Fibroblast of lung (primary cell): Measurements from ENCODE around the gene HACD4.
"Not testable (repeated sequence)": the region's sequence is repeated elsewhere in the genome, so short reads cannot be mapped to it uniquely, and the experiment has no call there.

ENCODE experiments used
- EZH2 ChIP-seq: IDR thresholded peaks from 2 replicates; pipeline ENCODE4 v1.5.1; 2012; ENCODE audit warnings: low read length, control low read depth, mild to moderate bottlenecking; ENCODE audit errors: missing control alignments
- TF ChIP-seq, protein P1 (sequence below), 2 donors: IDR thresholded peaks in 1 of 2; conservative IDR thresholded peaks in 1 of 2; 1 replicate in 1 of 2; 2 replicates in 1 of 2; pipeline ENCODE4 v1.5.1; 2011 to 2012; ENCODE audit warnings: low read length in 2 of 2, control low read depth in 1 of 2, inconsistent platforms in 1 of 2, low read depth in 1 of 2, mild to moderate bottlenecking in 1 of 2

DNA sequence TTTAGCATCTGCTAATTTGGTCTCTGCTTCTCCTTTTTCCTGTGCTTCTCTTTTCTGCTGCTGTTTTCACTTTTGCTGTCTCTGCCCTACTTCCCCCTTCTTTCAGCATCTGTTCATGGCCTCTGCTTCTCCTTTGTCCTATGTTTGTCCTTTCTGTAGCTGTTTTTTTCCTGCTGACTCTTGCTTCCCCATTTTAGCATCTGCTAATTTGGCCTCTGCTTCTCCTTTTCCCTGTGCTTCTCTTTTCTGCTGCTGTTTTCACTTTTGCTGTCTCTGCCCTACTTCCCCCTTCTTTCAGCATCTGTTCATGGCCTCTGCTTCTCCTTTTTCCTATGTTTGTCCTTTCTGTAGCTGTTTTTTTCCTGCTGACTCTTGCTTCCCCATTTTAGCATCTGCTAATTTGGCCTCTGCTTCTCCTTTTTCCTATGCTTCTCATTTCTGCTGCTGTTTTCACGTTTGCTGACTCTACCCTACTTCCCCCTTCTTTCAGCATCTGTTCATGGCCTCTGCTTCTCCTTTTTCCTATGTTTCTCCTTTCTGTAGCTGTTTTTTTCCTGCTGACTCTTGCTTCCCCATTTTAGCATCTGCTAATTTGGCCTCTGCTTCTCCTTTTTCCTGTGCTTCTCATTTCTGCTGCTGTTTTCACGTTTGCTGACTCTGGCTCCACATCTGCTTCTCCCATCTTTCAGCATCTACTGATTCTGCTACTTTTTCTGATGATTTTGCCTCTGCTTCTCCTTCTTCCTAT is 57.1 kb downstream of the HACD4 start:
- TF ChIP-seq, protein P1, sequence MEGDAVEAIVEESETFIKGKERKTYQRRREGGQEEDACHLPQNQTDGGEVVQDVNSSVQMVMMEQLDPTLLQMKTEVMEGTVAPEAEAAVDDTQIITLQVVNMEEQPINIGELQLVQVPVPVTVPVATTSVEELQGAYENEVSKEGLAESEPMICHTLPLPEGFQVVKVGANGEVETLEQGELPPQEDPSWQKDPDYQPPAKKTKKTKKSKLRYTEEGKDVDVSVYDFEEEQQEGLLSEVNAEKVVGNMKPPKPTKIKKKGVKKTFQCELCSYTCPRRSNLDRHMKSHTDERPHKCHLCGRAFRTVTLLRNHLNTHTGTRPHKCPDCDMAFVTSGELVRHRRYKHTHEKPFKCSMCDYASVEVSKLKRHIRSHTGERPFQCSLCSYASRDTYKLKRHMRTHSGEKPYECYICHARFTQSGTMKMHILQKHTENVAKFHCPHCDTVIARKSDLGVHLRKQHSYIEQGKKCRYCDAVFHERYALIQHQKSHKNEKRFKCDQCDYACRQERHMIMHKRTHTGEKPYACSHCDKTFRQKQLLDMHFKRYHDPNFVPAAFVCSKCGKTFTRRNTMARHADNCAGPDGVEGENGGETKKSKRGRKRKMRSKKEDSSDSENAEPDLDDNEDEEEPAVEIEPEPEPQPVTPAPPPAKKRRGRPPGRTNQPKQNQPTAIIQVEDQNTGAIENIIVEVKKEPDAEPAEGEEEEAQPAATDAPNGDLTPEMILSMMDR (conservative IDR thresholded peaks at IDR 0.05 in 1 of 2, IDR thresholded peaks at IDR 0.05 in 1 of 2; ENCODE audit: low read depth in 1 of 2, low read length in 2 of 2): not testable (repeated sequence)
- TF ChIP-seq EZH2: not testable (repeated sequence)
